Measurements from ENCODE around the gene AVL9. TPM values are rescaled to one million over a fixed set of nuclear protein-coding genes. Genes with fewer than 3 reads are reported as not detected.
"Not testable (repeated sequence)": the region's sequence is repeated elsewhere in the genome, so short reads cannot be mapped to it uniquely, and the experiment has no call there.

The AVL9 gene
- polyA plus RNA-seq, 1 donor: 15.5 TPM

- DNase-seq (ENCODE audit: low read depth): no peak
Measured at GRCh38 chr7:32496052-32496813, 944 bp downstream of the AVL9 start.

GRCh38 chr7:32499755-32500154 lies 4.5 kb downstream of the AVL9 start:
- not testable (repeated sequence) for DNase-seq (ENCODE audit: low read depth)

- DNase-seq (ENCODE audit: low read depth): not testable (repeated sequence)
Measured at GRCh38 chr7:32500216-32500615, 4.9 kb downstream of the AVL9 start.

- DNase-seq (ENCODE audit: low read depth): no peak
Measured at GRCh38 chr7:32500922-32501341, 5.6 kb downstream of the AVL9 start.

GRCh38 chr7:32501522-32501921 lies 6.2 kb downstream of the AVL9 start:
- DNase-seq (ENCODE audit: low read depth): no peak

- DNase-seq (ENCODE audit: low read depth): no peak
Measured at GRCh38 chr7:32502728-32503127, 7.4 kb downstream of the AVL9 start.

- DNase-seq (ENCODE audit: low read depth): no peak
Measured at GRCh38 chr7:32506266-32507054, 11.2 kb downstream of the AVL9 start.

GRCh38 chr7:32507414-32507813 lies 12.1 kb downstream of the AVL9 start:
- no peak for DNase-seq (ENCODE audit: low read depth)

GRCh38 chr7:32511791-32512190 lies 16.5 kb downstream of the AVL9 start:
- no peak for DNase-seq (ENCODE audit: low read depth)

- no peak for DNase-seq (ENCODE audit: low read depth)
Measured at GRCh38 chr7:32513210-32513609, 17.9 kb downstream of the AVL9 start.

- no peak for DNase-seq (ENCODE audit: low read depth)
Measured at GRCh38 chr7:32515890-32516550, 20.7 kb downstream of the AVL9 start.

GRCh38 chr7:32516551-32517100 lies 21.3 kb downstream of the AVL9 start:
- no peak for DNase-seq (ENCODE audit: low read depth)

GRCh38 chr7:32518534-32519140 lies 23.3 kb downstream of the AVL9 start:
- no peak for DNase-seq (ENCODE audit: low read depth)

- DNase-seq (ENCODE audit: low read depth): no peak
Measured at GRCh38 chr7:32519763-32520162, 24.5 kb downstream of the AVL9 start.

GRCh38 chr7:32522746-32523530 lies 27.6 kb downstream of the AVL9 start:
- no peak for DNase-seq (ENCODE audit: low read depth)

GRCh38 chr7:32524631-32525030 lies 29.3 kb downstream of the AVL9 start:
- no peak for DNase-seq (ENCODE audit: low read depth)

GRCh38 chr7:32525839-32526238 lies 30.6 kb downstream of the AVL9 start:
- DNase-seq (ENCODE audit: low read depth): no peak

GRCh38 chr7:32531402-32531801 lies 36.1 kb downstream of the AVL9 start:
- no peak for DNase-seq (ENCODE audit: low read depth)

- no peak for DNase-seq (ENCODE audit: low read depth)
Measured at GRCh38 chr7:32532086-32532485, 36.8 kb downstream of the AVL9 start.

- DNase-seq (ENCODE audit: low read depth): no peak
Measured at GRCh38 chr7:32532716-32533115, 37.4 kb downstream of the AVL9 start.

All from forelimb muscle (tissue), 1 donor.